GM06990 (cell line): Measurements from ENCODE around the gene ELMO1.

ENCODE experiments used
- DNase-seq: peaks from one replicate; pipeline ENCODE4 v3.0.0-alpha.2; 2011; ENCODE audit not compliant: insufficient read length; ENCODE audit errors: extremely low read depth
- H3K27me3 ChIP-seq: replicated peaks from 2 replicates; pipeline ENCODE4 v1.6.0; 2011; ENCODE audit warnings: low read length; ENCODE audit not compliant: control insufficient read depth, insufficient read depth
- H3K36me3 ChIP-seq: 2 replicates; pipeline ENCODE4 v1.5.1; 2011; ENCODE audit warnings: low read length; ENCODE audit not compliant: control insufficient read depth, insufficient read depth
- H3K4me3 ChIP-seq: replicated peaks from 2 replicates; pipeline ENCODE4 v1.5.1; 2011; ENCODE audit warnings: low read depth, mild to moderate bottlenecking, control low read depth, low read length
- TF ChIP-seq, protein P1 (sequence below): IDR thresholded peaks from 2 replicates; pipeline ENCODE4 v1.5.1; 2011; ENCODE audit warnings: low read length, control low read depth, mild to moderate bottlenecking, inconsistent platforms; ENCODE audit not compliant: insufficient read depth, poor library complexity, severe bottlenecking

Gene ELMO1

DNA sequence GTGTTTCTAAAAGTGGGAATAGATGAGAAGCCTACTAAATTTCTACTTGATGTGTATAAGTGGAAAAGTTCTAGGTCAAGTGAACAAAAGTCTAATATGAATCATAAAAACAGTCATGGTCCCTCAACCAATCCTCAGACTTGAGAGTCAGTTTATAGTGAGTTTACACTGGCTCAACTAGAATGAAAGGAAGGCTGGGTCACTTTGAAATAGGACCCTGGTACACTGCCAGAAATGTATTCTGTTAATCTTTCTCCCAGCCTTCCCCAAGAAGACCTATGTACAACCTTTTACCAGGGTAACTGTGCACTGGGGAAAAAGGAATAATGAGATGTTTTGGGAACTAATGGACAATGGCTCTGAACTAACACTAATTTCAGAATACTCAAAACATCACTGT is 17.3 kb downstream of the ELMO1 start:
- TF ChIP-seq, protein P1, sequence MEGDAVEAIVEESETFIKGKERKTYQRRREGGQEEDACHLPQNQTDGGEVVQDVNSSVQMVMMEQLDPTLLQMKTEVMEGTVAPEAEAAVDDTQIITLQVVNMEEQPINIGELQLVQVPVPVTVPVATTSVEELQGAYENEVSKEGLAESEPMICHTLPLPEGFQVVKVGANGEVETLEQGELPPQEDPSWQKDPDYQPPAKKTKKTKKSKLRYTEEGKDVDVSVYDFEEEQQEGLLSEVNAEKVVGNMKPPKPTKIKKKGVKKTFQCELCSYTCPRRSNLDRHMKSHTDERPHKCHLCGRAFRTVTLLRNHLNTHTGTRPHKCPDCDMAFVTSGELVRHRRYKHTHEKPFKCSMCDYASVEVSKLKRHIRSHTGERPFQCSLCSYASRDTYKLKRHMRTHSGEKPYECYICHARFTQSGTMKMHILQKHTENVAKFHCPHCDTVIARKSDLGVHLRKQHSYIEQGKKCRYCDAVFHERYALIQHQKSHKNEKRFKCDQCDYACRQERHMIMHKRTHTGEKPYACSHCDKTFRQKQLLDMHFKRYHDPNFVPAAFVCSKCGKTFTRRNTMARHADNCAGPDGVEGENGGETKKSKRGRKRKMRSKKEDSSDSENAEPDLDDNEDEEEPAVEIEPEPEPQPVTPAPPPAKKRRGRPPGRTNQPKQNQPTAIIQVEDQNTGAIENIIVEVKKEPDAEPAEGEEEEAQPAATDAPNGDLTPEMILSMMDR = no peak
- Histone ChIP-seq H3K4me3 (no peak overlapping the region), H3K27me3 (no peaks in the 10 kb centered on the region; the same call in 1 of the 2 replicates), H3K36me3 (no peaks in the 10 kb centered on the region)
- no peak for DNase-seq

DNA sequence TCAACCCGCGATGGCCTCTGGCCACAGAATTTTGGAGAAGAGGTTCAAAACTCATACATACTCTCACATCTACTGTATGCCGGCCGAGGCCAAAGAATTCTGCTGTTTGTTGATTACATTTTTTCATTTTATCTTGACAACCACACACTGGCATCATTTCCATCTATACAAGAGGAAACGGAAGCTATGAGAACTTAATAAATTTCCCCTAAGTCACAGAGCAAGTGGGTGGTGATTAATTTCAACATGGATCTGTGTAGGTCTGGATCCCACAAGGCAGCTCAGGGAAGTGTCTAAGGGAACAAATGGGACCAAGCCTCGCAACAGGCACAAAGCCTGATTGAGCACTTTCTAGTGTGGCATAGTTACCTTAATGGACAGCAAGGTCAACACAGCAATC is 18.0 kb downstream of the ELMO1 start:
- H3K27me3 ChIP-seq = no peaks in the 10 kb centered on the region; the same call in 1 of the 2 replicates
- no peaks in the 10 kb centered on the region for H3K36me3 ChIP-seq
- TF ChIP-seq, protein P1 = no peak
- DNase-seq = no peak
- no peak overlapping the region for H3K4me3 ChIP-seq

DNA sequence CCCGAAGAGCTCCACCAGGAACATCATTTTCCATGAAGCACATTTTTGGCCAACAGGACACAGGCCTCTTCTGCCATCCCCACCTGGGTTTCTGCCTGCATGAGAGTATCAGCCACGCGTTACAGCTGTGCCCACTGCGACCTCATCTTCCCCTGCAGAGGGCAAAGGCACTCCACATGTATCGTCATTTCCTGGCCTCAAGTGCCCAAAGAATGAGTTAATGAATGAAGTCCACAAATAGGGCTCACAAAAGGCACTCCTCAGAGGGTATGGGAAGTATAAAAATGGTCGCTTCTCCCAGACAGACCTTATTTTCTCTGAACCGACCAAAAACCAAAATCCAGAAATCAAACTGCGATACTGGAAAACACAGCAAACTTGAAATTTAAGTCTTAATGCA is 18.5 kb downstream of the ELMO1 start:
- no peaks in the 10 kb centered on the region; the same call in 1 of the 2 replicates for H3K27me3 ChIP-seq
- TF ChIP-seq, protein P1 = no peak
- no peaks in the 10 kb centered on the region for H3K36me3 ChIP-seq

DNA sequence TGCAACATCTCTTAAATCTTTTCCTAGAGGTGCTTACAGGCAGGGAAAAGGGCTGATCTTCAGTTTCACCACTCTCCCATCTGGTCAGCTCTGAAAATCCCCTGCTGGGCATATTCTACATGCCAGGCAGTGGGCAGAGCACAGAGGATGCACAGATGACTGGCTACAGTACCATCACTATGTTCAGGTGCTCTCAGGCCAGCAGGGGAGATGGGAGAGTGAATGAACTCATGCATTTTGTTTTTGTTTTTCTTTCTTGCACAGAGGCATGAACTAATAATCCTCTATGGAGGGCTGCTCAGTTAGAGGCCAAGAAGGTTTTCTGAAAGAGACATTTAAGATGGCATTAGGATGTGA is 19.3 kb downstream of the ELMO1 start:
- no peak for DNase-seq
- TF ChIP-seq, protein P1 = no peak
- Histone ChIP-seq H3K27me3 (no peaks in the 10 kb centered on the region; the same call in 1 of the 2 replicates), H3K4me3 (no peak overlapping the region), H3K36me3 (no peaks in the 10 kb centered on the region)

More for the DNA sequence above, 18.5 kb downstream of the ELMO1 start:
- H3K4me3 ChIP-seq = no peak overlapping the region
- DNase-seq = no peak

DNA sequence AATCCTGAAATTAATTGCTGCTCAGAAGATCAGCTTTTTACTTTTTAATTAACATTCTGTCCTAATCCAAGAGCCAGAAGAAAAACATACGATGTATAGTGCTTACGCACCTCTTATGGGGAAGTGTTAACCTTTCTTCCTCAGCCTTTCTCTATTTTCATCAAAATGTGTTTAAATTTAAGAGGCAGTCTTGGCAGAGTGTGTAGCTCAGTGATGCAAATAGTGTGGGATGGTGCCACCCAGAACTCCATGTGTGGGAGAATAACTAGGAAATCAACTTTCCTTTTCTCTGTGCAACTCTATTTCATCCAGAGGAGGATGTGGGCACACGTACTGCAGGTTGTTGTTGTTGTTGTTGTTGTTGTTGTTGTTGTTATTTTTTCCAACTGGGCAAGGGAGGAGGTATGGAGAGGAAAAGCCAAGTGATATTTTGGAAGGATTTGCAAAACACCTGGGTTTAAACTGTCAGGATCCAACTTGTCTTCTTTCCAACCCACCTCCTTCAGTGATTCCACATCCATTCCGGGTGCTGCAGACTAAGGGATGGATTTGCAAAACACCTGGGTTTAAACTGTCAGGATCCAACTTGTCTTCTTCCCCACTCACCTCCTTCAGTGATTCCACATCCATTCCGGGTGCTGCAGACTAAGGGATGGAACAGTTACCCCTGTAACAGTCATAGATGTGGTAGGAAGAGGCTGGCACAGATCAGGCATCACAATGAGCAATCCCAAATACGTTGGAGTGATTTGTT is 19.8 kb downstream of the ELMO1 start:
- DNase-seq = no peak
- Histone ChIP-seq H3K27me3 (no peaks in the 10 kb centered on the region; the same call in 1 of the 2 replicates), H3K36me3 (no peaks in the 10 kb centered on the region), H3K4me3 (no peak overlapping the region)
- TF ChIP-seq, protein P1 = no peak

DNA sequence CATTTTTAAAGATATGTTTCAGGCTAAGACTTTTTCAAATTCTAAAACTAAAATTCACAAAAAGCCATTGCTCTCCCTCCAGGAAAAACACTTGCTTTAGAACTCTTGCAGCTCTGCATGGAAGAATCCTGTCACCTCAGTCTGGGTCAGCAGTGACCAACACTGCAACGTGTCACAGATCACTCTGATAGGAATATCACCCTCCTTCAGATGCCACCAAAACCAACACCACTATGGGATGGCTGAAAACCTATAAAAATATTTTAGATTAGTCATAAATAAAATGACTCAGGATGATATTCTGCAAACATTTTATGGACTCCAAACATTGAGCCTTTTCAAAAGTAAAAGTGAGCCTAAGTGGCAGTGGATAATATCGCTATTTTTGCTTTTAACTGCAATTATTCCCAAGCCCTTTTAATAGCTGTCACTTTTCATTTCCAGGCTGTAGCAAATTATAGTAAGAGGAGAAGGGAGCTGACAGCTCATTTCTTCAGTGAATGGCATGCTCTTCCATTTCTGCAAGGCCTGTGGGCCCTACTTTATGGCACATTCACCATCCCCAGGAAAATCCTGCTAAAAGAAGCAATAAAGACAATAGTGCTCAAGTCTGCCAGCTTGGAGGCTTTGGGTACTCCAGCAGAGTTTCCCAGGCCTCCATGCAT is 21.3 kb downstream of the ELMO1 start:
- Histone ChIP-seq H3K4me3 (no peak overlapping the region), H3K36me3 (no peaks in the 10 kb centered on the region), H3K27me3 (no peaks in the 10 kb centered on the region)
- TF ChIP-seq, protein P1 = no peak
- DNase-seq = no peak
